HepG2 (cell line): ENCODE data around the gene GLTPD2. TPM values are rescaled to one million over a fixed set of nuclear protein-coding genes. Genes with fewer than 3 reads are reported as not detected.

Experiments
- ATAC-seq: fragments of 200-7000 bp; cut with Tn5 transposase; 3 replicates; pipeline ENCODE4 v1.9.1; 2020; ENCODE audit warnings: mild to moderate bottlenecking, moderate library complexity
- BruUV-seq: library from RNA; stranded (reverse); fragments of 400-500 nt; replicated peaks from 2 replicates; lab custom pipeline; 2021; lab: Mats Ljungman, UMichigan
- CTCF ChIA-PET: fragments of 300-600 bp; formaldehyde crosslinking; extraction: SDS; loops from one replicate; lab custom pipeline; 2021; ENCODE audit warnings: low total read pairs, inconsistent platforms, low intra/inter-chr PET ratio; lab: Yijun Ruan, JAX
- POLR2A ChIA-PET: fragments of 350-600 bp; sonication (Branson Sonifier 250); formaldehyde crosslinking; loops from one replicate; lab custom pipeline; 2020; ENCODE audit warnings: antibody characterized with exemption, inconsistent platforms; lab: Yijun Ruan, JAX
- DNase-seq: peaks from one replicate; pipeline ENCODE4 v3.0.0-alpha.2; 2015; ENCODE audit warnings: low spot score
- FAIRE-seq: peaks from 3 replicates; lab custom pipeline; 2011; peaks lifted over from hg19 to GRCh38; lab: Jason Lieb, UNC
- H2AFZ ChIP-seq: one replicate; pipeline ENCODE4 v1.6.1; 2011; ENCODE audit warnings: low read length, inconsistent platforms
- H3K27ac ChIP-seq: fragments of 300-600 bp; 3 replicates; pipeline ENCODE4 v1.8.0; 2011; ENCODE audit warnings: mixed run types, mild to moderate bottlenecking, mixed read lengths, low read length, inconsistent platforms; ENCODE audit not compliant: insufficient read depth; ENCODE audit errors: extremely low read length
- H3K27me3 ChIP-seq, 2 experiments: fragments of 200-600 bp in 1 of 2; 2 replicates in 1 of 2; 3 replicates in 1 of 2; pipeline versions ENCODE4 v1.6.0 to v1.8.0; 2011; ENCODE audit warnings: low read length in 2 of 2, mild to moderate bottlenecking in 2 of 2, moderate library complexity in 2 of 2, inconsistent platforms in 1 of 2; ENCODE audit not compliant: insufficient read depth in 2 of 2, control insufficient read depth in 1 of 2
- H3K36me3 ChIP-seq, 2 experiments: fragments of 200-600 bp in 1 of 2; replicated peaks in 1 of 2; 2 replicates in 1 of 2; 3 replicates in 1 of 2; pipeline versions ENCODE4 v1.5.1 to v1.8.0; 2011; ENCODE audit warnings: low read length in 2 of 2, inconsistent platforms in 1 of 2; ENCODE audit not compliant: insufficient read depth in 2 of 2, control insufficient read depth in 1 of 2
- H3K4me1 ChIP-seq: 2 replicates; pipeline ENCODE4 v1.5.1; 2012; ENCODE audit warnings: low read length, inconsistent platforms; ENCODE audit not compliant: insufficient read depth
- H3K4me2 ChIP-seq: 2 replicates; pipeline ENCODE4 v1.6.0; 2011; ENCODE audit warnings: low read depth, low read length, inconsistent platforms
- H3K4me3 ChIP-seq, 3 experiments: fragments of 200-600 bp in 1 of 3; sonication (generic), shearing (Covaris generic) in 1 of 3; replicated peaks in 1 of 3; 2 replicates each; pipeline ENCODE4 v1.5.1; 2011 to 2016; ENCODE audit warnings: low read length in 3 of 3, inconsistent platforms in 2 of 3, low read depth in 2 of 3, mild to moderate bottlenecking in 2 of 3, control low read depth in 1 of 3, mixed read lengths in 1 of 3; ENCODE audit not compliant: insufficient read depth in 1 of 3
- H3K79me2 ChIP-seq: one replicate; pipeline ENCODE4 v1.6.1; 2011; ENCODE audit warnings: low read length, inconsistent platforms; ENCODE audit not compliant: insufficient read depth
- H3K9ac ChIP-seq: 2 replicates; pipeline ENCODE4 v1.6.0; 2011; ENCODE audit warnings: mild to moderate bottlenecking, low read depth, low read length, inconsistent platforms; ENCODE audit not compliant: insufficient read depth
- H3K9me3 ChIP-seq: 2 replicates; pipeline ENCODE4 v1.5.1; 2012; ENCODE audit warnings: mild to moderate bottlenecking, low read length
- H4K20me1 ChIP-seq: 2 replicates; pipeline ENCODE4 v1.6.0; 2011; ENCODE audit warnings: inconsistent platforms, mild to moderate bottlenecking, low read length, moderate library complexity; ENCODE audit not compliant: insufficient read depth
- ATF4 ChIP-seq, 2 experiments: fragments of 450-650 bp in 1 of 2; sonication (generic) in 1 of 2; formaldehyde crosslinking; IDR thresholded peaks; 2 replicates each; pipeline versions ENCODE4 v1.5.0 to v1.8.0; 2020 to 2022; ENCODE audit warnings: mild to moderate bottlenecking in 1 of 2, missing genetic modification reagents in 1 of 2
- CEBPG ChIP-seq: IDR thresholded peaks from 2 replicates; pipeline ENCODE4 v1.6.1; 2016
- E2F2 ChIP-seq: sonication (generic); formaldehyde crosslinking; IDR thresholded peaks from 2 replicates; pipeline ENCODE4 v1.4.0; 2020; ENCODE audit warnings: missing genetic modification reagents, borderline replicate concordance
- HDAC2 ChIP-seq: sonication (generic); formaldehyde crosslinking; IDR thresholded peaks from 2 replicates; pipeline ENCODE4 v1.4.0; 2020; ENCODE audit warnings: missing genetic modification reagents
- JUN ChIP-seq: sonication (generic); formaldehyde crosslinking; IDR thresholded peaks from 2 replicates; pipeline ENCODE4 v1.4.0; 2020; ENCODE audit warnings: mild to moderate bottlenecking, missing genetic modification reagents
- MED1 ChIP-seq: sonication (generic); formaldehyde crosslinking; IDR thresholded peaks from 2 replicates; pipeline ENCODE4 v1.4.0; 2020; ENCODE audit warnings: missing genetic modification reagents
- MYPOP ChIP-seq: sonication (generic); formaldehyde crosslinking; IDR thresholded peaks from 2 replicates; pipeline ENCODE4 v1.8.1; 2023; ENCODE audit warnings: mild to moderate bottlenecking, moderate library complexity, missing genetic modification reagents
- SIX4 ChIP-seq: sonication (generic); formaldehyde crosslinking; IDR thresholded peaks from 2 replicates; pipeline ENCODE4 v1.4.0; 2020; ENCODE audit warnings: missing genetic modification reagents
- TMF1 ChIP-seq: sonication (generic); formaldehyde crosslinking; IDR thresholded peaks from 2 replicates; pipeline ENCODE4 v1.8.1; 2022; ENCODE audit warnings: low read depth, missing genetic modification reagents
- TRIM24 ChIP-seq: sonication (generic); formaldehyde crosslinking; IDR thresholded peaks from 2 replicates; pipeline ENCODE4 v1.8.0; 2022; ENCODE audit warnings: mild to moderate bottlenecking, missing genetic modification reagents
- ZC3H4 ChIP-seq: sonication (generic); formaldehyde crosslinking; IDR thresholded peaks from 2 replicates; pipeline ENCODE4 v1.4.0; 2020; ENCODE audit warnings: missing genetic modification reagents, borderline replicate concordance
- ZNF280D ChIP-seq: sonication (generic); formaldehyde crosslinking; IDR thresholded peaks from 2 replicates; pipeline ENCODE4 v1.5.1; 2020; ENCODE audit warnings: mild to moderate bottlenecking, missing genetic modification reagents
- ZNF331 ChIP-seq: sonication (generic); formaldehyde crosslinking; IDR thresholded peaks from 2 replicates; pipeline ENCODE4 v1.4.0; 2020; ENCODE audit warnings: missing genetic modification reagents
- ZNF335 ChIP-seq: sonication (generic); formaldehyde crosslinking; IDR thresholded peaks from 2 replicates; pipeline ENCODE4 v1.4.0; 2020; ENCODE audit warnings: missing genetic modification reagents
- ZNF616 ChIP-seq: sonication (generic); formaldehyde crosslinking; IDR thresholded peaks from 2 replicates; pipeline ENCODE4 v1.5.0; 2020; ENCODE audit warnings: low read depth, mild to moderate bottlenecking, missing genetic modification reagents
- ZNF780A ChIP-seq: sonication (generic); formaldehyde crosslinking; IDR thresholded peaks from 2 replicates; pipeline ENCODE4 v1.8.0; 2022; ENCODE audit warnings: mild to moderate bottlenecking, missing genetic modification reagents, moderate library complexity
- ZNF792 ChIP-seq: IDR thresholded peaks from 2 replicates; pipeline ENCODE4 v1.6.1; 2016
- ZNF841 ChIP-seq: sonication (generic); formaldehyde crosslinking; IDR thresholded peaks from 2 replicates; pipeline ENCODE4 v1.8.1; 2023; ENCODE audit warnings: missing genetic modification reagents, borderline replicate concordance
- WGBS: methylation state at CpG from one replicate; pipeline ENCODE4 v1.1.6; 2017; ENCODE audit warnings: low lambda C conversion rate; 5-methylcytosine and 5-hydroxymethylcytosine counted together
- in situ Hi-C: cut with HindIII; loops from 2 replicates; pipeline ENCODE4 v1.10.0; 2017; ENCODE audit warnings: low pct_unique_long_range_greater_than_20kb; ENCODE audit not compliant: extremely low pct_ligation_motif_present
- intact Hi-C: fragments of 100-400 bp; cut with micrococcal nuclease; formaldehyde crosslinking; loops from one replicate; pipeline ENCODE4 v1.10.0; 2022; ENCODE audit not compliant: unreplicated experiment
- polyA plus RNA-seq, 8 experiments: library from polyadenylated mRNA; depleted of rRNA in 3 of 8; stranded (reverse) in 7 of 8; unstranded in 1 of 8; fragments of >200 nt; fragmentation: Illumina TruSeq in 4 of 8; extraction: Trizol in 4 of 8; gene quantifications; 2 replicates each; pipeline versions ENCODE4 v1.2.1 to v1.2.3, GENCODE V29; 2011 to 2016; ENCODE audit warnings: low read depth in 4 of 8, missing spikeins in 1 of 8, mixed read lengths in 1 of 8; ENCODE audit not compliant: insufficient read depth in 1 of 8
- total RNA-seq, 5 experiments: library from RNA; depleted of rRNA; stranded (reverse); fragments of >200 nt; fragmentation: Illumina TruSeq; extraction: Trizol; gene quantifications; 2 replicates each; pipeline ENCODE4 v1.2.3, GENCODE V29; 2016; ENCODE audit warnings: low read depth in 1 of 5

Gene GLTPD2
- total and polyA plus RNA-seq, 2 of the 13 experiments (the other 11 are each of a cell fraction or from before 2014, with no cell fraction given), result 7.5 to 12.9 TPM

- intact Hi-C loops, result loop anchor here (10.0 kb wide), 1 partner anchor 51 kb away; no protein-coding TSS in a partner anchor
- TF ChIP-seq ZNF792 (CRISPR knock-in tag) (0 out of 2 replicates have a peak, but pooled peaks have one; percentile 17), JUN (CRISPR knock-in tag) (no peak), MED1 (CRISPR knock-in tag) (peak; percentile 1; the same call in 1 of the 2 replicates), MYPOP (CRISPR knock-in tag) (0 out of 2 replicates have a peak, but pooled peaks have one; percentile 29), TMF1 (no peak), ZC3H4 (no peak; the same call in 1 of the 2 replicates), CEBPG (CRISPR knock-in tag) (no peak), E2F2 (CRISPR knock-in tag) (no peak), HDAC2 (CRISPR knock-in tag) (peak; percentile 16; the same call in 1 of the 2 replicates), TRIM24 (CRISPR knock-in tag) (no peak), ZNF616 (CRISPR knock-in tag) (0 out of 2 replicates have a peak, but pooled peaks have one; percentile 10), ZNF331 (CRISPR knock-in tag) (no peak), ZNF841 (CRISPR knock-in tag) (no peak), ZNF280D (CRISPR knock-in tag) (0 out of 2 replicates have a peak, but pooled peaks have one; percentile 33), SIX4 (CRISPR knock-in tag) (no peak), ATF4 (CRISPR knock-in tag; IDR thresholded peaks at IDR 0.05) (0 out of 4 replicates have a peak, but pooled peaks of 1 of the 2 experiments have one; percentile 16), ZNF335 (CRISPR knock-in tag) (no peak), ZNF780A (CRISPR knock-in tag) (no peak)
These were observed 45.3 kb downstream of the GLTPD2 start for GRCh38 chr17:4833941-4834680.

More at GRCh38 chr17:4833941-4834680, 45.3 kb downstream of the GLTPD2 start:
- WGBS, result 1% methylated on average over 12 of the region's 15 CpGs
- ATAC-seq (peak; percentile 70), FAIRE-seq (no peak), DNase-seq (peak; percentile 68)
- H3K4me3 ChIP-seq, result peak overlapping the region; percentile 67 to 97 (median 85)
- H3K4me1 ChIP-seq, result peaks cover 45% of the 10 kb centered on the region
- ChIA-PET POLR2A (interaction anchor here (0.7 to 3.8 kb wide), 8 partner anchors 8 to 126 kb away, joined by 3 to 31 read pairs (median 5); partner anchors contain the start of genes ARRB2, GLTPD2, PLD2 and PSMB6), CTCF (no interaction called here)
- peaks cover 2 to 9% of the 10 kb centered on the region in 2 experiments; a peak in 3 of 5 replicates for H3K36me3 ChIP-seq
- in situ Hi-C loops, result no loop called here
- BruUV-seq, result TSS peak; percentile 50
- H3K9ac ChIP-seq, result peak overlapping the region; percentile 78
- peaks cover 51% of the 10 kb centered on the region for H3K79me2 ChIP-seq
- peaks cover 18% of the 10 kb centered on the region; the same call in 1 of the 2 replicates for H4K20me1 ChIP-seq
- peak overlapping the region; percentile 75 for H3K27ac ChIP-seq
- no peaks in the 10 kb centered on the region for H3K9me3 ChIP-seq
- H2AFZ ChIP-seq, result no peak overlapping the region
- peak overlapping the region; percentile 97 for H3K4me2 ChIP-seq
- no peaks in the 10 kb centered on the region for H3K27me3 ChIP-seq
